DND-41 (cell line): ENCODE results near the gene GRID1.

Source experiments
- ATAC-seq: fragments of 200-7000 bp; cut with Tn5 transposase; 3 replicates; pipeline ENCODE4 v1.9.1; 2021; ENCODE audit warnings: low read depth; ENCODE audit not compliant: insufficient read depth
- DNase-seq: peaks from one replicate; pipeline ENCODE4 v3.0.0-alpha.2; 2020
- H2AFZ ChIP-seq: 2 replicates; pipeline ENCODE4 v1.6.0; 2012; ENCODE audit warnings: low read depth, low read length
- H3K27ac ChIP-seq: 2 replicates; pipeline ENCODE4 v1.5.1; 2012; ENCODE audit warnings: low read length, inconsistent platforms
- H3K27me3 ChIP-seq: fragments of 200-600 bp; sonication (generic); 2 replicates; pipeline ENCODE4 v1.6.0; 2012; ENCODE audit warnings: low read length, mild to moderate bottlenecking, inconsistent platforms; ENCODE audit not compliant: insufficient read depth, poor library complexity
- H3K36me3 ChIP-seq: 2 replicates; pipeline ENCODE4 v1.5.1; 2012; ENCODE audit warnings: low read length, inconsistent platforms; ENCODE audit not compliant: insufficient read depth
- H3K4me1 ChIP-seq: 2 replicates; pipeline ENCODE4 v1.5.1; 2012; ENCODE audit warnings: mild to moderate bottlenecking, low read length; ENCODE audit not compliant: insufficient read depth
- H3K4me2 ChIP-seq: 2 replicates; pipeline ENCODE4 v1.6.0; 2012; ENCODE audit warnings: mild to moderate bottlenecking, moderate library complexity, low read length, inconsistent platforms; ENCODE audit not compliant: insufficient read depth
- H3K4me3 ChIP-seq, 2 experiments: fragments of 200-600 bp in 1 of 2; shearing (Covaris generic) in 1 of 2; 2 replicates each; pipeline ENCODE4 v1.5.1; 2012 to 2016; ENCODE audit warnings: inconsistent platforms in 2 of 2, low read length in 2 of 2, mild to moderate bottlenecking in 2 of 2, low read depth in 1 of 2, moderate library complexity in 1 of 2
- H3K79me2 ChIP-seq: 2 replicates; pipeline ENCODE4 v1.6.0; 2012; ENCODE audit warnings: low read length, inconsistent platforms; ENCODE audit not compliant: insufficient read depth
- H3K9ac ChIP-seq: 2 replicates; pipeline ENCODE4 v1.6.0; 2012; ENCODE audit warnings: low read depth, mild to moderate bottlenecking, inconsistent platforms, low read length, moderate library complexity
- H3K9me3 ChIP-seq: 2 replicates; pipeline ENCODE4 v1.5.1; 2012; ENCODE audit warnings: low read length, moderate library complexity, mild to moderate bottlenecking, inconsistent platforms; ENCODE audit not compliant: insufficient read depth, severe bottlenecking
- H4K20me1 ChIP-seq: 2 replicates; pipeline ENCODE4 v1.6.0; 2012; ENCODE audit warnings: low read length; ENCODE audit not compliant: insufficient read depth
- EZH2 ChIP-seq: IDR thresholded peaks from 3 replicates; pipeline ENCODE4 v1.6.1; 2012; ENCODE audit warnings: borderline replicate concordance, low read depth, mild to moderate bottlenecking, moderate library complexity, low read length, inconsistent platforms; ENCODE audit not compliant: severe bottlenecking
- TF ChIP-seq, protein P1 (sequence below): IDR thresholded peaks from 2 replicates; pipeline ENCODE4 v1.5.1; 2012; ENCODE audit warnings: borderline replicate concordance, low read length, moderate library complexity, mild to moderate bottlenecking; ENCODE audit not compliant: poor library complexity, severe bottlenecking; ENCODE audit errors: extremely low read depth

The GRID1 gene

GRCh38 chr10:86363833-86364490 is 2.6 kb downstream of the GRID1 start:
- Histone ChIP-seq H3K27me3 (peaks cover 4% of the 10 kb centered on the region), H3K79me2 (no peaks in the 10 kb centered on the region), H3K9me3 (no peaks in the 10 kb centered on the region), H3K9ac (no peak overlapping the region), H2AFZ (no peak overlapping the region), H3K4me2 (no peak overlapping the region), H3K4me1 (no peaks in the 10 kb centered on the region), H3K4me3 (no peak overlapping the region), H3K36me3 (no peaks in the 10 kb centered on the region), H4K20me1 (no peaks in the 10 kb centered on the region), H3K27ac (no peak overlapping the region)
- ATAC-seq (no peak), DNase-seq (no peak)
- TF ChIP-seq EZH2, result no peak
- TF ChIP-seq, protein P1, sequence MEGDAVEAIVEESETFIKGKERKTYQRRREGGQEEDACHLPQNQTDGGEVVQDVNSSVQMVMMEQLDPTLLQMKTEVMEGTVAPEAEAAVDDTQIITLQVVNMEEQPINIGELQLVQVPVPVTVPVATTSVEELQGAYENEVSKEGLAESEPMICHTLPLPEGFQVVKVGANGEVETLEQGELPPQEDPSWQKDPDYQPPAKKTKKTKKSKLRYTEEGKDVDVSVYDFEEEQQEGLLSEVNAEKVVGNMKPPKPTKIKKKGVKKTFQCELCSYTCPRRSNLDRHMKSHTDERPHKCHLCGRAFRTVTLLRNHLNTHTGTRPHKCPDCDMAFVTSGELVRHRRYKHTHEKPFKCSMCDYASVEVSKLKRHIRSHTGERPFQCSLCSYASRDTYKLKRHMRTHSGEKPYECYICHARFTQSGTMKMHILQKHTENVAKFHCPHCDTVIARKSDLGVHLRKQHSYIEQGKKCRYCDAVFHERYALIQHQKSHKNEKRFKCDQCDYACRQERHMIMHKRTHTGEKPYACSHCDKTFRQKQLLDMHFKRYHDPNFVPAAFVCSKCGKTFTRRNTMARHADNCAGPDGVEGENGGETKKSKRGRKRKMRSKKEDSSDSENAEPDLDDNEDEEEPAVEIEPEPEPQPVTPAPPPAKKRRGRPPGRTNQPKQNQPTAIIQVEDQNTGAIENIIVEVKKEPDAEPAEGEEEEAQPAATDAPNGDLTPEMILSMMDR, result no peak

DNA sequence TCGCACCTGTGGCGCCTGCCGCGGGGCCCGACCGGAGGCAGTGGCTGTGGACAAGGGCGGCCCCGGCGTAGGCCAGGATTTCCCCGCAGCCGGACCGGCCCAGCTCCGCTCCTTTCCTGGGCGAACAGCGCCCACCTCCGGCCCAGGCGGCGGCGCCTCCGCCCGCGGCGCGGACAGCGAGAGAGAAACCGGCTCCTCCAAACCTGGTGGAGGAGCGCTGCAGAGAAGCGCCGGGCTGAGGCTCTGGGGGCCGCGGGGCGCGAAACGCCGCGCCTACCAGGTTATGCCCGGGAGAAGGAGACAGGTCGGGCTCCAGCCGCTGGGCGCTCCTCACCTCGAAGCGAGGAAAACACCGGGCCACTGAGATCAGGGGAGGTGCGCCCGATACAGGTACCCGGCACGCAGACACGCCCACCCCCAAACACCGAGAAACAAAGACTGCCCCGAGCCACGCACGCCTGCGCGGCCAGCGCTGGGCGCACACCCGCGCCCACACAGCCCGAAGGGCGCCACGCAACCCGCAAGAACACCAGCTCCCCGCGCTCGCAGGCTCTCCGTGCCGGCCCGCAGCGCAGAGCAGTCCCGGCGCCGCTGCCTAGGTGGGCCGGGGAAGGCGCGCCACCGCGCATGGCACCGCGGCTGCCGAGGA is 3.3 kb downstream of the GRID1 start:
- Histone ChIP-seq H3K4me2 (no peak overlapping the region), H4K20me1 (no peaks in the 10 kb centered on the region), H3K27ac (no peak overlapping the region), H3K36me3 (no peaks in the 10 kb centered on the region), H2AFZ (no peak overlapping the region), H3K4me1 (no peaks in the 10 kb centered on the region), H3K9me3 (no peaks in the 10 kb centered on the region), H3K79me2 (no peaks in the 10 kb centered on the region), H3K9ac (no peak overlapping the region), H3K4me3 (no peak overlapping the region), H3K27me3 (peaks cover 6% of the 10 kb centered on the region)
- TF ChIP-seq, protein P1, result no peak
- TF ChIP-seq EZH2, result no peak
- ATAC-seq, result no peak
- no peak for DNase-seq

DNA sequence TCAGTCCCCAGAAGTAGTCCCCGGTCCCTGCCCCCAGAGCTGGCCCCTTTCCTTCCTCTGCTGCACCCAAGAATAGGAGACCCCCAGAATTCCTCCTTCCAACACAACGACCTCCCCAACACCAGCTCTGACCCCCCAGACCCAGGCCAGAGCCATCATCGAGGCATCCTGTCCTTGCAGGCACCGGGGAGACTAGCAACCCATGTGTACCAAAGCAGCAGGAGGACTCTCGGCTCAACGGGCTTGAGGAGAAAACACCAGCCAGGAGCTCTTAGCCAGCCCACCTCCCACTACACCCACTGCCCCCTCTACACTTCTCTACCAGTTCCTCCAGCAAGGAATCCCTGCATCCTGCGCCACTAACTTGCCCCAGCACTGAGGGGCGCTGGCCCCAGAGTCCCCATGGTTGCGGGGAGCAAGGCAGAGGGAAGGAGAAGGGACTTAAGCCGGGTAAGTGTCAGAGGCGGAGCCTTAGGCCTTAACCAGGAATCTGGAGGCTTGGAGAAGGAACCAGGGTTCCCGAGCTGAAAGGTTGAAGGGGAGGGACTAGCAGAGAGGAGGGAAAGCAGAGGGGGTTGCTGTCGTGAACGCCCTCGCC is 3.9 kb downstream of the GRID1 start:
- DNase-seq (no peak), ATAC-seq (no peak)
- H3K4me2 ChIP-seq, result no peak overlapping the region
- H3K27ac ChIP-seq, result no peak overlapping the region
- H3K36me3 ChIP-seq, result no peaks in the 10 kb centered on the region
- no peaks in the 10 kb centered on the region for H3K9me3 ChIP-seq
- no peak overlapping the region for H3K9ac ChIP-seq
- no peak overlapping the region for H2AFZ ChIP-seq
- H3K4me1 ChIP-seq, result no peaks in the 10 kb centered on the region
- H3K79me2 ChIP-seq, result no peaks in the 10 kb centered on the region
- no peak overlapping the region for H3K4me3 ChIP-seq
- TF ChIP-seq, protein P1, result no peak
- no peak for TF ChIP-seq EZH2
- no peaks in the 10 kb centered on the region; the same call in 1 of the 2 replicates for H4K20me1 ChIP-seq
- H3K27me3 ChIP-seq, result peaks cover 6% of the 10 kb centered on the region
